Lung (tissue), 12 donors: ENCODE measurements around the gene SV2B. TPM values are rescaled to one million over a fixed set of nuclear protein-coding genes. Genes with fewer than 3 reads are reported as not detected.

Source experiments
- ATAC-seq: fragments of 200-7000 bp; cut with Tn5 transposase; one replicate; pipeline ENCODE4 v1.9.1; 2020; ENCODE audit warnings: moderate number of reproducible peaks; ENCODE audit not compliant: insufficient read depth, low FRiP score
- DNase-seq, 3 donors: peaks; one replicate each; pipeline ENCODE4 v3.0.0-alpha.2; 2013 to 2017
- H3K27ac ChIP-seq, 2 donors: one replicate each; pipeline ENCODE4 v1.5.1; 2013; ENCODE audit warnings: mild to moderate bottlenecking in 2 of 2, moderate library complexity in 2 of 2, control low read depth in 1 of 2, inconsistent platforms in 1 of 2, low read depth in 1 of 2, low read length in 1 of 2
- H3K27me3 ChIP-seq, 3 donors: one replicate each; pipeline ENCODE4 v1.5.1; 2013; ENCODE audit warnings: low read length in 2 of 3; ENCODE audit not compliant: control insufficient read depth in 3 of 3, insufficient read depth in 3 of 3
- H3K36me3 ChIP-seq, 4 donors: one replicate each; pipeline ENCODE4 v1.5.1; 2013; ENCODE audit warnings: low read length in 4 of 4, mild to moderate bottlenecking in 1 of 4, moderate library complexity in 1 of 4; ENCODE audit not compliant: control insufficient read depth in 4 of 4, insufficient read depth in 4 of 4
- H3K4me1 ChIP-seq, 5 donors: one replicate each; pipeline ENCODE4 v1.5.1; 2013; ENCODE audit warnings: low read length in 5 of 5, mild to moderate bottlenecking in 2 of 5, moderate library complexity in 1 of 5; ENCODE audit not compliant: control insufficient read depth in 5 of 5, insufficient read depth in 5 of 5
- H3K4me3 ChIP-seq: one replicate; pipeline ENCODE4 v1.5.1; 2013; ENCODE audit warnings: mild to moderate bottlenecking, control low read depth, moderate library complexity
- H3K9ac ChIP-seq, 2 donors: one replicate each; pipeline ENCODE4 v1.5.1; 2013; ENCODE audit warnings: low read length in 2 of 2, control low read depth in 1 of 2; ENCODE audit not compliant: insufficient read depth in 1 of 2
- H3K9me3 ChIP-seq, 4 donors: one replicate each; pipeline ENCODE4 v1.5.1; 2013; ENCODE audit warnings: low read length in 3 of 4, mild to moderate bottlenecking in 1 of 4, moderate library complexity in 1 of 4; ENCODE audit not compliant: control insufficient read depth in 4 of 4, insufficient read depth in 3 of 4
- WGBS, 2 donors: extraction: QIAGEN DNeasy Blood & Tissue Kit; methylation state at CpG; one replicate each; pipeline ENCODE4 v1.1.7; 2013; 5-methylcytosine and 5-hydroxymethylcytosine counted together
- polyA plus RNA-seq, 2 donors: library from polyadenylated mRNA; stranded (reverse); fragments of 200-250 nt; gene quantifications; one replicate each; pipeline ENCODE4 v1.2.1, GENCODE V29; 2013
- total RNA-seq, 2 donors: library from RNA; depleted of rRNA in 1 of 2; stranded (reverse); fragments of >200 nt in 1 of 2; gene quantifications; one replicate each; pipeline ENCODE4 v1.2.1, GENCODE V29; 2014 to 2021
- TF ChIP-seq, protein P1 (sequence below): IDR thresholded peaks from 2 replicates; pipeline ENCODE4 v1.5.1; 2012; ENCODE audit warnings: mild to moderate bottlenecking; ENCODE audit errors: control extremely low read depth, extremely low read depth
- donor health status: control.
- donor health status: control.
- donor health status: Bipolar disorder and iron deficiency.
- donor health status: healthy.
- donor health status: DM: yes; HTN: yes; CAD: no.

The SV2B gene
- total and polyA plus RNA-seq, 4 donors, result 0.12 to 2.8 (median 0.90) TPM

DNA sequence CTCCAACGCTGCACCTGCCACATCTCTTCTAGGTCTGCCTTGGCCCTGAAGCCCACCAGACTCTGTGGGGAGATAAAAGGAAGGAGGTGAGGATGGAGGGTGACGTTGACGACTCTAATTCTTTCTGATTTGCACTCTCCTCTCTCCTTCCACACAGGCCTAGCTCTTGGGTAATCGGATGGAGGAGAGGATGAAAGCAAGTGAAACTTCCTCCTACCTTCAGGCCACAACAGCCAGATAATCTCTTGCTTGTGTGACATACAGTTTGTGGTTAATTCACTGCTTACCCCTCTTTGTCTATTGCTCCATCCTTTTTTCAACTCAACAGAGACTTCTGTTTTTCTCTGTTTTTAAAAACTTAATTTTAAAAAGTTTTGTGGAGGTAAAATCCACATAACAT lies 208.1 kb downstream of the SV2B start:
- no peak overlapping the region for H3K4me3 ChIP-seq
- no peak for ATAC-seq
- no peaks in the 10 kb centered on the region for H3K9me3 ChIP-seq
- TF ChIP-seq, protein P1, sequence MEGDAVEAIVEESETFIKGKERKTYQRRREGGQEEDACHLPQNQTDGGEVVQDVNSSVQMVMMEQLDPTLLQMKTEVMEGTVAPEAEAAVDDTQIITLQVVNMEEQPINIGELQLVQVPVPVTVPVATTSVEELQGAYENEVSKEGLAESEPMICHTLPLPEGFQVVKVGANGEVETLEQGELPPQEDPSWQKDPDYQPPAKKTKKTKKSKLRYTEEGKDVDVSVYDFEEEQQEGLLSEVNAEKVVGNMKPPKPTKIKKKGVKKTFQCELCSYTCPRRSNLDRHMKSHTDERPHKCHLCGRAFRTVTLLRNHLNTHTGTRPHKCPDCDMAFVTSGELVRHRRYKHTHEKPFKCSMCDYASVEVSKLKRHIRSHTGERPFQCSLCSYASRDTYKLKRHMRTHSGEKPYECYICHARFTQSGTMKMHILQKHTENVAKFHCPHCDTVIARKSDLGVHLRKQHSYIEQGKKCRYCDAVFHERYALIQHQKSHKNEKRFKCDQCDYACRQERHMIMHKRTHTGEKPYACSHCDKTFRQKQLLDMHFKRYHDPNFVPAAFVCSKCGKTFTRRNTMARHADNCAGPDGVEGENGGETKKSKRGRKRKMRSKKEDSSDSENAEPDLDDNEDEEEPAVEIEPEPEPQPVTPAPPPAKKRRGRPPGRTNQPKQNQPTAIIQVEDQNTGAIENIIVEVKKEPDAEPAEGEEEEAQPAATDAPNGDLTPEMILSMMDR, result no peak
- no peaks in the 10 kb centered on the region for H3K36me3 ChIP-seq
- WGBS, 2 donors, result 27 to 52% methylated on average over 4 of the region's 4 CpGs
- H3K9ac ChIP-seq, result no peak overlapping the region
- peaks cover 0 to under 1% (median 0%) of the 10 kb centered on the region in 5 donors for H3K4me1 ChIP-seq
- no peak for DNase-seq
- H3K27me3 ChIP-seq, result peaks cover 0 to 17% (median 12%) of the 10 kb centered on the region in 3 donors
- H3K27ac ChIP-seq, result no peak overlapping the region

DNA sequence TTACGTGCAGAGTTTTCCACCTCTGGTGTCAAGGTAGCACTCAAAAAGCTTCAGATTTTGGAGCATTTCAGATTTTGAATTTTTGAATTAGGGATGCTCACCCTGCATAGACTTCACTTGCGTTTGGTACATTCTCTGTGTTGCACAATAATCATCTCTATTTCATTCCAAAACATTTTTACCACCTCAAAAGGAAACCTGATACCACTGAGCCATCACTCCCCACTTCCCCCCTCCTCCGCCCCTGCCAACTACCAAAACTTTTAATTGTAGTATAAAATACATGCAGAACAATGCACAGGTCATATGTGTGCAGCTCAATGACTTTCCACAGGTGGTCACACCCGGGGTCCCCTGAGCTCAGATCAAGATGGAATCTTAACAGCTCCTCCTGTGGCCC lies 208.8 kb downstream of the SV2B start:
- peaks cover 0 to 15% (median 7%) of the 10 kb centered on the region in 3 donors for H3K27me3 ChIP-seq
- no peaks in the 10 kb centered on the region for H3K4me1 ChIP-seq
- H3K36me3 ChIP-seq, result no peaks in the 10 kb centered on the region
- no peak overlapping the region for H3K9ac ChIP-seq
- H3K9me3 ChIP-seq, result no peaks in the 10 kb centered on the region
- no peak for DNase-seq
- WGBS, 2 donors, result 64 to 69% methylated on average over 4 of the region's 4 CpGs
- H3K4me3 ChIP-seq, result no peak overlapping the region
- H3K27ac ChIP-seq, result no peak overlapping the region
- TF ChIP-seq, protein P1, result no peak
- no peak for ATAC-seq

DNA sequence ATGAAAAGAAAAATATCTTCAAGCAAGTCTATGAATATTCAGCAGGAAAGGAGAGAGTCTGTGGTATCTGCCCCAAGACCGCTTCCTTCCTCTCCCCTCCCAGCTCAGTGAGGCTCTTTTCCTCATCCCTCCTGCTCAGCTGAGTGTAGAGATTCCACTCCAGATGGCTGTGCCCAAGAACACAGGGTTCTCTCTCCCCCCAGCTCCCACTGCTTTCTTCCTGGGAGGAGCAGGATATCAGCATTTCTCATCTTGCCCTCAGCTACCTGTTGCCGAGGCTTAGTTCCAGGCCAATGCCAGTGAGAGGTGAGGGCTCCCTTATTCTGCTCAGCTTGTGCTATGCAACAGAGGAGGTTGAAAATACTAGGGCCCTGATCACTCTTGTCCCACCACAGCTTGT lies 211.9 kb downstream of the SV2B start:
- TF ChIP-seq, protein P1, result no peak
- Histone ChIP-seq H3K36me3 (no peaks in the 10 kb centered on the region), H3K27me3 (peaks cover 0 to 5% (median 3%) of the 10 kb centered on the region in 3 donors), H3K4me3 (no peak overlapping the region), H3K4me1 (no peaks in the 10 kb centered on the region), H3K9ac (no peak overlapping the region), H3K9me3 (no peaks in the 10 kb centered on the region), H3K27ac (no peak overlapping the region)
- DNase-seq (no peak), ATAC-seq (no peak)
- WGBS, 2 donors, result 15 to 52% methylated on average over 2 of the region's 2 CpGs

DNA sequence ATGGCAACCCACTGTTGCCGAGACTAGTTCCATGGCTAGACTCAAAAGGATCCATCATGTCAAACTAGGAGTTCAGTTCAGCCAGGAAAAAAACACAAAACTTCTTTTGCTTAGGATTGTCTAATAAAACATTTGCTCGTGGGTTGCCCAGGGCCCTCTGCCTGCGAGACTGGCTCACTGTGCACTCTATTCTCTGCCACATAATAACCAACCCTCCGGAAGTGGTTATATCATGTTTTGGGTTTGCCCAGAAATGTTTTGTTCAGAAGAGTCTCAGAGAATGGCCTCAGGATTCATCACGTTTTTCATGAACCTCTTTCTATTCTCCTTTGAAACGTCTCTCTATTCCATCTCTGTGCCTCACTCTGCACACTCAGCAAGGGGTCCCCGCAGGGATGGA lies 216.1 kb downstream of the SV2B start:
- WGBS, 2 donors, result 80 to 92% methylated on average over 7 of the region's 7 CpGs
- H3K9ac ChIP-seq, result no peak overlapping the region
- no peaks in the 10 kb centered on the region for H3K9me3 ChIP-seq
- H3K27me3 ChIP-seq, result no peaks in the 10 kb centered on the region
- H3K36me3 ChIP-seq, result no peaks in the 10 kb centered on the region
- TF ChIP-seq, protein P1, result no peak
- no peak overlapping the region for H3K27ac ChIP-seq
- DNase-seq, result no peak
- no peak for ATAC-seq
- no peak overlapping the region for H3K4me3 ChIP-seq
- no peaks in the 10 kb centered on the region for H3K4me1 ChIP-seq
